Karpas-422 (cell line): Measurements from ENCODE around the gene MAMLD1. TPM values are rescaled to one million over a fixed set of nuclear protein-coding genes. Genes with fewer than 3 reads are reported as not detected.
A peak's percentile ranks its signal among the peaks of the same experiment; 100 is the strongest.

ENCODE experiments used
- DNase-seq: peaks from one replicate; pipeline ENCODE4 v3.0.0-alpha.2; 2015
- H2AFZ ChIP-seq: fragments of 200-600 bp; sonication (generic); 2 replicates; pipeline ENCODE4 v1.6.1; 2014; ENCODE audit warnings: antibody characterized with exemption, low read length, mixed read lengths
- H3K27ac ChIP-seq: fragments of 200-600 bp; sonication (generic); 2 replicates; pipeline ENCODE4 v1.5.1; 2014; ENCODE audit warnings: mild to moderate bottlenecking, low read length, moderate library complexity
- H3K27me3 ChIP-seq: fragments of 200-600 bp; sonication (generic); 2 replicates; pipeline ENCODE4 v1.6.1; 2014; ENCODE audit warnings: low read length, mixed read lengths
- H3K36me3 ChIP-seq: fragments of 200-600 bp; sonication (generic); 2 replicates; pipeline ENCODE4 v1.6.1; 2014; ENCODE audit warnings: low read length, mixed read lengths; ENCODE audit not compliant: insufficient read depth
- H3K4me1 ChIP-seq: fragments of 200-600 bp; sonication (generic); 2 replicates; pipeline ENCODE4 v1.6.1; 2014; ENCODE audit warnings: mild to moderate bottlenecking, low read length, mixed read lengths
- H3K4me2 ChIP-seq: fragments of 200-600 bp; sonication (generic); 2 replicates; pipeline ENCODE4 v1.6.1; 2014; ENCODE audit warnings: low read length, low read depth, mild to moderate bottlenecking; ENCODE audit not compliant: poor library complexity, severe bottlenecking
- H3K4me3 ChIP-seq: fragments of 200-600 bp; sonication (generic); 2 replicates; pipeline ENCODE4 v1.5.1; 2014; ENCODE audit warnings: mild to moderate bottlenecking, antibody characterized with exemption, low read length, mixed read lengths
- H3K79me2 ChIP-seq: fragments of 200-600 bp; sonication (generic); 2 replicates; pipeline ENCODE4 v1.6.1; 2014; ENCODE audit warnings: mild to moderate bottlenecking, low read length, mixed read lengths
- H3K9ac ChIP-seq: fragments of 200-600 bp; sonication (generic); 2 replicates; pipeline ENCODE4 v1.6.0; 2014; ENCODE audit warnings: low read length
- H3K9me2 ChIP-seq: fragments of 200-600 bp; sonication (generic), shearing (Covaris generic); replicated peaks from 2 replicates; pipeline ENCODE4 v1.6.0; 2014; ENCODE audit warnings: mild to moderate bottlenecking, low read length, moderate library complexity; ENCODE audit not compliant: insufficient read depth
- H3K9me3 ChIP-seq: fragments of 300-700, 200-600 bp; sonication (generic); 2 replicates; pipeline ENCODE4 v1.6.1; 2014; ENCODE audit warnings: low read length, mixed read lengths
- H4K20me1 ChIP-seq: fragments of 200-600 bp; sonication (generic); 2 replicates; pipeline ENCODE4 v1.6.1; 2014; ENCODE audit warnings: mild to moderate bottlenecking, antibody characterized with exemption, low read length, low read depth; ENCODE audit not compliant: insufficient read depth
- total RNA-seq: library from RNA; depleted of rRNA; stranded (reverse); fragments of >200 nt; shearing (Covaris generic); gene quantifications from 2 replicates; pipeline ENCODE4 v1.2.3, GENCODE V29; 2014; ENCODE audit warnings: low replicate concordance

The MAMLD1 gene
- total RNA-seq, 1 experiment from 2014 or later: 37.8 TPM

GRCh38 chrX:150456941-150457340 is 93.8 kb downstream of the MAMLD1 start:
- Histone ChIP-seq H4K20me1 (no peaks in the 10 kb centered on the region), H3K27me3 (no peaks in the 10 kb centered on the region), H3K9me3 (no peaks in the 10 kb centered on the region), H3K4me3 (no peak overlapping the region), H3K36me3 (peaks cover 30% of the 10 kb centered on the region; the same call in 1 of the 2 replicates), H3K9ac (peak overlapping the region; percentile 44; the same call in 1 of the 2 replicates), H3K4me2 (no peak overlapping the region), H2AFZ (no peak overlapping the region), H3K4me1 (peaks cover 68% of the 10 kb centered on the region), H3K9me2 (no peaks in the 10 kb centered on the region), H3K27ac (peak overlapping the region; percentile 88), H3K79me2 (peaks cover 26% of the 10 kb centered on the region)
- no peak for DNase-seq

GRCh38 chrX:150459196-150459595 is 96.1 kb downstream of the MAMLD1 start:
- Histone ChIP-seq H2AFZ (no peak overlapping the region), H3K27ac (peak overlapping the region; percentile 88), H3K4me2 (no peak overlapping the region), H3K36me3 (peaks cover 25% of the 10 kb centered on the region; the same call in 1 of the 2 replicates), H3K79me2 (peaks cover 22% of the 10 kb centered on the region), H3K9me3 (no peaks in the 10 kb centered on the region), H3K9me2 (no peaks in the 10 kb centered on the region), H3K4me3 (no peak overlapping the region), H3K4me1 (peaks cover 48% of the 10 kb centered on the region), H4K20me1 (no peaks in the 10 kb centered on the region), H3K9ac (no peak overlapping the region), H3K27me3 (no peaks in the 10 kb centered on the region)
- no peak for DNase-seq

GRCh38 chrX:150460063-150460462 is 96.9 kb downstream of the MAMLD1 start:
- Histone ChIP-seq H3K9me2 (no peaks in the 10 kb centered on the region), H3K27me3 (no peaks in the 10 kb centered on the region), H3K4me3 (no peak overlapping the region), H2AFZ (no peak overlapping the region), H3K36me3 (peaks cover 16% of the 10 kb centered on the region; the same call in 1 of the 2 replicates), H3K79me2 (peaks cover 13% of the 10 kb centered on the region; the same call in 1 of the 2 replicates), H3K9me3 (no peaks in the 10 kb centered on the region), H3K4me2 (no peak overlapping the region), H4K20me1 (no peaks in the 10 kb centered on the region), H3K9ac (no peak overlapping the region), H3K4me1 (peaks cover 44% of the 10 kb centered on the region), H3K27ac (peak overlapping the region; percentile 88)
- DNase-seq: no peak

GRCh38 chrX:150460781-150461180 is 97.7 kb downstream of the MAMLD1 start:
- no peak overlapping the region for H3K9ac ChIP-seq
- no peaks in the 10 kb centered on the region for H3K27me3 ChIP-seq
- no peak overlapping the region for H3K4me2 ChIP-seq
- peaks cover 43% of the 10 kb centered on the region for H3K4me1 ChIP-seq
- peak overlapping the region; percentile 88; the same call in 1 of the 2 replicates for H3K27ac ChIP-seq
- no peaks in the 10 kb centered on the region for H4K20me1 ChIP-seq
- no peak overlapping the region for H2AFZ ChIP-seq
- peaks cover 10% of the 10 kb centered on the region; the same call in 1 of the 2 replicates for H3K79me2 ChIP-seq
- H3K9me3 ChIP-seq: no peaks in the 10 kb centered on the region
- peaks cover 16% of the 10 kb centered on the region; the same call in 1 of the 2 replicates for H3K36me3 ChIP-seq
- H3K4me3 ChIP-seq: no peak overlapping the region
- H3K9me2 ChIP-seq: no peaks in the 10 kb centered on the region
- no peak for DNase-seq

GRCh38 chrX:150463566-150463965 is 100.4 kb downstream of the MAMLD1 start:
- Histone ChIP-seq H3K36me3 (0 out of 2 replicates have a peak, but pooled peaks cover 6% of the 10 kb centered on the region), H3K79me2 (no peaks in the 10 kb centered on the region; the same call in 1 of the 2 replicates), H4K20me1 (no peaks in the 10 kb centered on the region), H3K9me3 (no peaks in the 10 kb centered on the region), H3K4me1 (peaks cover 43% of the 10 kb centered on the region), H3K4me3 (no peak overlapping the region), H3K27me3 (no peaks in the 10 kb centered on the region), H3K9ac (no peak overlapping the region), H2AFZ (no peak overlapping the region), H3K4me2 (no peak overlapping the region), H3K27ac (peak overlapping the region; percentile 25; the same call in 1 of the 2 replicates), H3K9me2 (no peaks in the 10 kb centered on the region)
- no peak for DNase-seq

- Histone ChIP-seq H3K4me2 (no peak overlapping the region), H3K79me2 (no peaks in the 10 kb centered on the region; the same call in 1 of the 2 replicates), H2AFZ (no peak overlapping the region), H3K9ac (no peak overlapping the region), H3K27ac (no peak overlapping the region; the same call in 1 of the 2 replicates), H3K4me1 (peaks cover 43% of the 10 kb centered on the region), H3K4me3 (no peak overlapping the region), H3K36me3 (0 out of 2 replicates have a peak, but pooled peaks cover 6% of the 10 kb centered on the region), H4K20me1 (no peaks in the 10 kb centered on the region), H3K9me2 (no peaks in the 10 kb centered on the region), H3K9me3 (no peaks in the 10 kb centered on the region), H3K27me3 (no peaks in the 10 kb centered on the region)
- no peak for DNase-seq
Measured at GRCh38 chrX:150464001-150464400, 100.9 kb downstream of the MAMLD1 start.

- Histone ChIP-seq H3K9ac (no peak overlapping the region), H3K9me3 (no peaks in the 10 kb centered on the region), H3K9me2 (no peaks in the 10 kb centered on the region), H3K79me2 (no peaks in the 10 kb centered on the region), H4K20me1 (no peaks in the 10 kb centered on the region), H3K4me3 (no peak overlapping the region), H3K4me1 (peaks cover 54% of the 10 kb centered on the region), H2AFZ (no peak overlapping the region), H3K27ac (peak overlapping the region; percentile 36), H3K36me3 (no peaks in the 10 kb centered on the region), H3K27me3 (no peaks in the 10 kb centered on the region), H3K4me2 (no peak overlapping the region)
- DNase-seq: no peak
Measured at GRCh38 chrX:150465326-150465725, 102.2 kb downstream of the MAMLD1 start.

GRCh38 chrX:150465881-150466775 is 103.0 kb downstream of the MAMLD1 start:
- Histone ChIP-seq H3K9ac (no peak overlapping the region), H3K4me3 (no peak overlapping the region), H4K20me1 (no peaks in the 10 kb centered on the region), H3K27ac (peak overlapping the region; percentile 36; the same call in 1 of the 2 replicates), H3K9me2 (no peaks in the 10 kb centered on the region), H3K4me1 (peaks cover 63% of the 10 kb centered on the region), H3K27me3 (no peaks in the 10 kb centered on the region), H2AFZ (no peak overlapping the region), H3K79me2 (no peaks in the 10 kb centered on the region), H3K4me2 (no peak overlapping the region), H3K36me3 (no peaks in the 10 kb centered on the region), H3K9me3 (no peaks in the 10 kb centered on the region)
- DNase-seq: no peak
